Common myeloid progenitor, CD34-positive (primary cell): ENCODE measurements around the gene TAX1BP3.
"Not testable (repeated sequence)": the region's sequence is repeated elsewhere in the genome, so short reads cannot be mapped to it uniquely, and the experiment has no call there.

ENCODE experiments used
- CTCF ChIA-PET: fragments of 350-600 bp; sonication (Branson Sonifier 250); formaldehyde crosslinking; loops from one replicate; lab custom pipeline; 2021; ENCODE audit warnings: antibody characterized with exemption; lab: Charles Lee
- POLR2A ChIA-PET: fragments of 350-600 bp; sonication (Branson Sonifier 250); formaldehyde crosslinking; loops from one replicate; lab custom pipeline; 2021; ENCODE audit warnings: antibody characterized with exemption; lab: Charles Lee
- DNase-seq, 3 donors: peaks; one replicate each; pipeline versions ENCODE4 v3.0.0 to v3.0.0-alpha.2; 2013
- H3K27ac ChIP-seq, 2 experiments: 1 replicate in 1 of 2; 2 replicates in 1 of 2; pipeline ENCODE4 v1.7.0; 2013; ENCODE audit warnings: inconsistent platforms in 2 of 2, low read length in 2 of 2, mild to moderate bottlenecking in 2 of 2, low read depth in 1 of 2, moderate library complexity in 1 of 2; ENCODE audit not compliant: severe bottlenecking in 2 of 2, insufficient read depth in 1 of 2, poor library complexity in 1 of 2
- H3K27me3 ChIP-seq, 5 experiments: replicated peaks in 2 of 5; 1 replicate in 3 of 5; 2 replicates in 2 of 5; pipeline versions ENCODE4 v1.6.1 to v1.7.0; 2013; ENCODE audit warnings: low read length in 4 of 5, mild to moderate bottlenecking in 2 of 5, moderate library complexity in 2 of 5, inconsistent platforms in 1 of 5; ENCODE audit not compliant: insufficient read depth in 5 of 5, control insufficient read depth in 4 of 5
- H3K36me3 ChIP-seq, 4 experiments: 1 replicate in 2 of 4; 2 replicates in 2 of 4; pipeline versions ENCODE4 v1.6.1 to v1.7.0; 2013; ENCODE audit warnings: low read length in 3 of 4, control low read depth in 1 of 4, mild to moderate bottlenecking in 1 of 4; ENCODE audit not compliant: control insufficient read depth in 4 of 4, insufficient read depth in 4 of 4
- H3K4me1 ChIP-seq, 4 experiments: 1 replicate in 3 of 4; 2 replicates in 1 of 4; pipeline versions ENCODE4 v1.6.1 to v1.7.1; 2013; ENCODE audit warnings: low read length in 3 of 4, mild to moderate bottlenecking in 3 of 4, control low read depth in 1 of 4, inconsistent platforms in 1 of 4, moderate library complexity in 1 of 4; ENCODE audit not compliant: control insufficient read depth in 4 of 4, insufficient read depth in 4 of 4; ENCODE audit errors: control extremely low read depth in 1 of 4
- H3K4me3 ChIP-seq, 7 experiments: 1 replicate in 4 of 7; 2 replicates in 3 of 7; pipeline versions ENCODE4 v1.5.1 to v1.7.0; 2013; ENCODE audit warnings: mild to moderate bottlenecking in 7 of 7, low read length in 6 of 7, moderate library complexity in 6 of 7, inconsistent platforms in 2 of 7, low read depth in 2 of 7, control low read depth in 1 of 7; ENCODE audit not compliant: insufficient read depth in 4 of 7, control insufficient read depth in 1 of 7; ENCODE audit errors: extremely low read depth in 1 of 7
- H3K9me3 ChIP-seq, 5 experiments: 1 replicate in 4 of 5; 2 replicates in 1 of 5; pipeline versions ENCODE4 v1.6.1 to v1.7.1; 2013; ENCODE audit warnings: low read length in 4 of 5, mild to moderate bottlenecking in 2 of 5, inconsistent platforms in 1 of 5, low read depth in 1 of 5, moderate library complexity in 1 of 5; ENCODE audit not compliant: control insufficient read depth in 4 of 5, insufficient read depth in 2 of 5; ENCODE audit errors: control extremely low read depth in 1 of 5
- WGBS: methylation state at CpG from one replicate; pipeline ENCODE4 v1.1.5; 2013; ENCODE audit not compliant: insufficient coverage; 5-methylcytosine and 5-hydroxymethylcytosine counted together

The TAX1BP3 gene

DNA sequence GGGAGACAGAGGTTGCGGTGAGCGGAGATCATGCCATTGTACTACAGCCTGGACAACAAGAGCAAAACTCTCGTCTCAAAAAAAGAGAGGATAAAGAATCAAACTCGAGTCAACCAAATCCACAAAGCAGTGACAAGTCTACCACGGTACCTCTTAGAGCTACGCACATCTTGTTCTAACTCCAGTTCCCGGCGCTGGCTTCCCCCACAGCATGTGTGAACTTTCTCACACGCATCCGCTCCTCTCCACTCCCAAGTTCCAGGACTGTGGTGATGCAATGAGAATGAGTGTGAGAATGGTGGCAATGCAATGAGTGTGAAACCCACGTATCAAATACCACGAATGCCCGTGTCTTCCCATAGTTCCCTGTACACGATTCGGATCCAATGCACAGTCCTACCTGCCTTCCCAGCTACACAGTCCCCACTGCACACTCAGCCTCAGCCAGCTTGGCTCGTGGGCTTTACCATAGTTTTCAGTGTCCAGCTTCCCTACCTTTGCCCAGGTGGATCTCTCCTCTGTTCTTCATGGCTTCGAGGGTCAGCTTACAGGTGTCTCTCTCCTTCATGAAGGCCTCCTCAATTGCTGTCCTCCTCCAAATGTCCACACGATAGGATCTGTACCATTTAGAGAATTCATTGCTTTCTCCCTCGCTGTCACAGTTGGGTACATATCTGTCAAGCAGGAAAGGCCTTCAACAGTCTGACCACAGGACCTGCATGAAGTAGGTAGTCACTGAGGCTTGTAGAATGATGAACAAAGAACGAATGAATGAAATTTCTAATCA, 36.7 kb upstream of the TAX1BP3 start:
- Histone ChIP-seq H3K4me3 (no peak overlapping the region), H3K4me1 (peaks cover 0 to 3% (median 0%) of the 10 kb centered on the region in 4 experiments), H3K36me3 (peaks cover 0 to 4% (median 0%) of the 10 kb centered on the region in 4 experiments), H3K27me3 (no peaks in the 10 kb centered on the region), H3K9me3 (no peaks in the 10 kb centered on the region), H3K27ac (no peak overlapping the region)
- ChIA-PET CTCF (no interaction called here), POLR2A (no interaction called here)
- DNase-seq, result no peak
- whole genome bisulfite sequencing, result 96% methylated on average over 11 of the region's 20 CpGs

DNA sequence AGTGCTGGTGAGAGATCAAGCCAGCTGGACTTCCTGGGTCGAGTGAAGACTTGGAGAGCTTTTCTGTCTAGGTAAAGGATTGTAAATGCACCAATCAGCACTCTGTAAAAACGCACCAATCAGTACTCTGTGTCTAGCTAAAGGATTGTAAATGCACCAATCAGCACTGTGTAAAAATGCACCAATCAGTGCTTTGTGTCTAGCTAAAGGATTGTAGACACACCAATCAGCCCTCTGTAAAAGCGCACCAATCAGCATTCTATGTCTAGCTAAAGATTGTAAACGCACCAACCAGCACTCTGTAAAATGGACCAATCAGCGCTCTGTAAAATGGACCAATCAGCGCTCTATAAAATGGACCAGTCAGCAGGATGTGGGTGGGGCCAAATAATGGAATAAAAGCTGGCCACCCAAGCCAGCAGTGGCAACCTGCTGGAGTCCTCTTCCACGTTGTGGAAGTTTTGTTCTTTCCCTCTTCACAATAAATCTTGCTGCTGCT, 33.7 kb upstream of the TAX1BP3 start:
- H3K4me3 ChIP-seq, H3K4me1 ChIP-seq, H3K27ac ChIP-seq, H3K27me3 ChIP-seq, H3K9me3 ChIP-seq, DNase-seq, POLR2A ChIA-PET, H3K36me3 ChIP-seq: not testable (repeated sequence)
- 97% methylated on average over 7 of the region's 7 CpGs for WGBS
- CTCF ChIA-PET, result interaction anchor here (0.7 to 2.8 kb wide), 3 partner anchors 11 to 24 kb away, joined by 3 to 8 read pairs (median 5); no protein-coding TSS in a partner anchor

DNA sequence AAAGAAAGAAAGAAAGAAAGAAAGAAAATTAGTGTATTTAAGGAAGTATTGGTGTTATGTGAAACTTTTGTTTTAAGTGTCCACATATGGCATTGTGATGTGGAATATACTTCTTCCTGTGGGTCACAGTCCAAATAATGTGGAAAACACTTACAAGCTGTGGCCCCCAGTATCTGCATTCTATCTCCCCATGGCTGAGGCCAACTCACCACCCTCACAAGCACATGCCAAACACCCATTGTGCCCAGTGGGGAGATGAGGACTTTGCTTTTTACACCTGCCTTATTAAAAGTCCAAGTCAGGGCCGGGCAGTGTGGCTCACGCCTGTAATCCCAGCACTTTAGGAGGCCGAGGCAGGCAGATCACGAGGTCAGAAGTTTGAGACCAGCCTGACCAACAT, 31.6 kb upstream of the TAX1BP3 start:
- no peak overlapping the region for H3K4me3 ChIP-seq
- no peak overlapping the region for H3K27ac ChIP-seq
- CTCF ChIA-PET, result interaction anchor here (0.8 kb wide), 1 partner anchor 21 kb away, joined by 4 read pairs; no protein-coding TSS in a partner anchor
- POLR2A ChIA-PET, result no interaction called here
- 100% methylated on average over 4 of the region's 4 CpGs for WGBS
- DNase-seq, result no peak
- peaks cover 0 to 22% (median 15%) of the 10 kb centered on the region in 4 experiments for H3K4me1 ChIP-seq
- H3K9me3 ChIP-seq, result peaks cover 0 to 5% (median 0%) of the 10 kb centered on the region in 5 experiments
- H3K27me3 ChIP-seq, result peaks cover 0 to 19% (median 2%) of the 10 kb centered on the region in 5 experiments
- peaks cover 0 to 4% (median 0%) of the 10 kb centered on the region in 4 experiments for H3K36me3 ChIP-seq

- no peak overlapping the region for H3K27ac ChIP-seq
- H3K4me3 ChIP-seq, result no peak overlapping the region
- CTCF ChIA-PET, result interaction anchor here (1.3 kb wide), 1 partner anchor 15 kb away, joined by 3 read pairs; no protein-coding TSS in a partner anchor
- POLR2A ChIA-PET, result no interaction called here
- 100% methylated on average over 2 of the region's 4 CpGs for WGBS
- no peak for DNase-seq
- peaks cover 0 to 5% (median 0%) of the 10 kb centered on the region in 5 experiments for H3K9me3 ChIP-seq
- H3K36me3 ChIP-seq, result peaks cover 0 to 4% (median 0%) of the 10 kb centered on the region in 4 experiments
- H3K27me3 ChIP-seq, result peaks cover 0 to 23% (median 4%) of the 10 kb centered on the region in 5 experiments
- H3K4me1 ChIP-seq, result peaks cover 0 to 24% (median 17%) of the 10 kb centered on the region in 4 experiments
These were observed 29.8 kb upstream of the TAX1BP3 start for GRCh38 chr17:3698139-3698538.

GRCh38 chr17:3697103-3697476, 28.7 kb upstream of the TAX1BP3 start:
- Histone ChIP-seq H3K4me3 (no peak overlapping the region), H3K4me1 (peaks cover 0 to 24% (median 17%) of the 10 kb centered on the region in 4 experiments), H3K36me3 (peaks cover 0 to under 1% (median 0%) of the 10 kb centered on the region in 4 experiments), H3K27ac (no peak overlapping the region), H3K9me3 (peaks cover 0 to 5% (median 0%) of the 10 kb centered on the region in 5 experiments), H3K27me3 (peaks cover 0 to 23% (median 4%) of the 10 kb centered on the region in 5 experiments)
- WGBS, result 80% methylated on average over 8 of the region's 12 CpGs
- ChIA-PET CTCF (no interaction called here), POLR2A (no interaction called here)
- DNase-seq, result no peak

GRCh38 chr17:3695723-3696411, 27.5 kb upstream of the TAX1BP3 start, which contains the start of gene P2RX5:
P2RX5 (minus strand) TSS chr17:3696155; CDS start chr17:3696005, 150 bp downstream.
- peak within 1 kb of the TSS; percentile 9 to 83 (median 65) for H3K4me3 ChIP-seq
- H3K36me3 ChIP-seq, result peaks cover 0 to under 1% (median 0%) of the 10 kb centered on the region in 4 experiments
- no peak within 1 kb of the TSS for H3K27ac ChIP-seq
- ChIA-PET CTCF (interaction anchor here (0.9 to 1.1 kb wide), 2 partner anchors 39 to 131 kb away, joined by 3 to 4 read pairs; no protein-coding TSS in a partner anchor), POLR2A (no interaction called here)
- WGBS, result under 1% methylated on average over 24 of the region's 65 CpGs
- peaks cover 0 to 5% (median 0%) of the 10 kb centered on the region in 5 experiments for H3K9me3 ChIP-seq
- peaks cover 0 to 24% (median 17%) of the 10 kb centered on the region in 4 experiments for H3K4me1 ChIP-seq
- DNase-seq, result peak in 2 of 3 donors; percentile 50 to 68
- H3K27me3 ChIP-seq, result peaks cover 0 to 23% (median 4%) of the 10 kb centered on the region in 5 experiments
